GM18507 (cell line): ENCODE data around the gene TPD52L2.
"Not testable (repeated sequence)": the region's sequence is repeated elsewhere in the genome, so short reads cannot be mapped to it uniquely, and the experiment has no call there.

Experiments
- DNase-seq: peaks from one replicate; pipeline ENCODE4 v3.0.0; 2011; ENCODE audit warnings: low read depth; ENCODE audit not compliant: insufficient read length; ENCODE audit errors: extremely low spot score
- FAIRE-seq: peaks from 2 replicates; lab custom pipeline; 2011; peaks lifted over from hg19 to GRCh38; lab: Jason Lieb, UNC

TPD52L2 gene

GRCh38 chr20:63874241-63874640 is 9.2 kb downstream of the TPD52L2 start:
- not testable (repeated sequence) for DNase-seq, FAIRE-seq

- FAIRE-seq (no peak), DNase-seq (no peak)
These were observed 11.5 kb downstream of the TPD52L2 start for GRCh38 chr20:63876489-63877036.

GRCh38 chr20:63877755-63878470 is 12.8 kb downstream of the TPD52L2 start:
- no peak for FAIRE-seq
- DNase-seq = no peak

GRCh38 chr20:63878899-63879663 is 14.0 kb downstream of the TPD52L2 start:
- DNase-seq (no peak), FAIRE-seq (no peak)

GRCh38 chr20:63880901-63881300 is 15.8 kb downstream of the TPD52L2 start:
- not testable (repeated sequence) for DNase-seq, FAIRE-seq

GRCh38 chr20:63881451-63882226 is 16.6 kb downstream of the TPD52L2 start:
- FAIRE-seq = no peak
- no peak for DNase-seq

- no peak for DNase-seq
- no peak for FAIRE-seq
These were observed 17.5 kb downstream of the TPD52L2 start for GRCh38 chr20:63882257-63883200.

GRCh38 chr20:63883201-63883593 is 18.1 kb downstream of the TPD52L2 start:
- no peak for DNase-seq
- FAIRE-seq = no peak

- DNase-seq = no peak
These were observed 19.6 kb downstream of the TPD52L2 start for GRCh38 chr20:63884506-63885263.

GRCh38 chr20:63885264-63886053 is 20.4 kb downstream of the TPD52L2 start:
- DNase-seq = no peak
- FAIRE-seq = no peak

More at GRCh38 chr20:63884506-63885263, 19.6 kb downstream of the TPD52L2 start:
- FAIRE-seq = no peak

GRCh38 chr20:63886054-63886419 is 21.0 kb downstream of the TPD52L2 start:
- no peak for FAIRE-seq

GRCh38 chr20:63886921-63887320 is 21.9 kb downstream of the TPD52L2 start:
- FAIRE-seq (no peak), DNase-seq (no peak)

More at GRCh38 chr20:63886054-63886419, 21.0 kb downstream of the TPD52L2 start:
- DNase-seq = no peak

- DNase-seq (no peak), FAIRE-seq (no peak)
These were observed 24.5 kb downstream of the TPD52L2 start for GRCh38 chr20:63889241-63890200.

- DNase-seq = no peak
- no peak for FAIRE-seq
These were observed 25.1 kb downstream of the TPD52L2 start for GRCh38 chr20:63890201-63890576.

- DNase-seq (no peak), FAIRE-seq (no peak)
These were observed 25.5 kb downstream of the TPD52L2 start for GRCh38 chr20:63890616-63891015.
